IMR-90 (cell line): ENCODE data around the gene ENOX1. TPM values are rescaled to one million over a fixed set of nuclear protein-coding genes. Genes with fewer than 3 reads are reported as not detected.

Experiments
- ATAC-seq: fragments of 200-7000 bp; cut with Tn5 transposase; 2 replicates; pipeline ENCODE4 v1.9.1; 2020; ENCODE audit warnings: low read depth, mild to moderate bottlenecking, moderate library complexity
- BruUV-seq: library from RNA; stranded (reverse); fragments of 400-500 nt; replicated peaks from 2 replicates; lab custom pipeline; 2021; lab: Mats Ljungman, UMichigan
- CTCF ChIA-PET: fragments of 300-600 bp; formaldehyde crosslinking; extraction: SDS; loops from one replicate; lab custom pipeline; 2021; ENCODE audit warnings: antibody characterized with exemption; lab: Yijun Ruan, JAX
- POLR2A ChIA-PET: fragments of 300-600 bp; sonication (Branson Sonifier 250); formaldehyde crosslinking; loops from one replicate; lab custom pipeline; 2022; ENCODE audit warnings: antibody characterized with exemption; ENCODE audit not compliant: unreplicated experiment; lab: Charles Lee
- DNase-seq: peaks from one replicate; pipeline ENCODE4 v3.0.0; 2013
- H2AFZ ChIP-seq: replicated peaks from 2 replicates; pipeline ENCODE3; 2013; ENCODE audit warnings: low read length, mild to moderate bottlenecking; ENCODE audit not compliant: poor library complexity
- H2AK5ac ChIP-seq: 2 replicates; pipeline ENCODE4 v1.6.1; 2013; ENCODE audit warnings: low read depth, low read length, inconsistent platforms
- H2AK9ac ChIP-seq: replicated peaks from 2 replicates; pipeline ENCODE3; 2013; ENCODE audit warnings: mild to moderate bottlenecking, low read depth, low read length, moderate library complexity; ENCODE audit not compliant: poor library complexity
- H2BK120ac ChIP-seq: 2 replicates; pipeline ENCODE4 v1.6.1; 2013; ENCODE audit warnings: low read depth, low read length, inconsistent platforms
- H2BK15ac ChIP-seq: 3 replicates; pipeline ENCODE4 v1.6.1; 2013; ENCODE audit warnings: low read depth, low read length, inconsistent platforms
- H2BK20ac ChIP-seq: 2 replicates; pipeline ENCODE4 v1.6.1; 2013; ENCODE audit warnings: low read depth, mild to moderate bottlenecking, inconsistent platforms, low read length, moderate library complexity
- H2BK5ac ChIP-seq: 2 replicates; pipeline ENCODE4 v1.6.1; 2013; ENCODE audit warnings: mild to moderate bottlenecking, low read depth, low read length, inconsistent platforms; ENCODE audit not compliant: poor library complexity, severe bottlenecking
- H3K14ac ChIP-seq: replicated peaks from 2 replicates; pipeline ENCODE4 v1.6.1; 2013; ENCODE audit warnings: low read depth, low read length, inconsistent platforms
- H3K18ac ChIP-seq: 2 replicates; pipeline ENCODE4 v1.6.1; 2013; ENCODE audit warnings: low read depth, low read length, control low read depth
- H3K23ac ChIP-seq: 2 replicates; pipeline ENCODE4 v1.6.1; 2013; ENCODE audit warnings: low read depth, low read length, inconsistent platforms
- H3K27ac ChIP-seq: 2 replicates; pipeline ENCODE4 v1.5.1; 2013; ENCODE audit warnings: mild to moderate bottlenecking, control low read depth, low read length; ENCODE audit not compliant: insufficient read depth
- H3K27me3 ChIP-seq: 2 replicates; pipeline ENCODE4 v1.6.1; 2013; ENCODE audit warnings: low read length; ENCODE audit not compliant: control insufficient read depth, insufficient read depth
- H3K36me3 ChIP-seq: 2 replicates; pipeline ENCODE4 v1.6.1; 2013; ENCODE audit warnings: low read length, mixed read lengths; ENCODE audit not compliant: control insufficient read depth, insufficient read depth
- H3K4ac ChIP-seq: 2 replicates; pipeline ENCODE4 v1.6.1; 2013; ENCODE audit warnings: low read depth, low read length, inconsistent platforms
- H3K4me1 ChIP-seq: 2 replicates; pipeline ENCODE4 v1.6.1; 2013; ENCODE audit warnings: low read length, mixed read lengths; ENCODE audit not compliant: control insufficient read depth, insufficient read depth
- H3K4me2 ChIP-seq: 2 replicates; pipeline ENCODE4 v1.6.1; 2013; ENCODE audit warnings: low read depth, mild to moderate bottlenecking, control low read depth, low read length, moderate library complexity
- H3K4me3 ChIP-seq: 2 replicates; pipeline ENCODE4 v1.5.1; 2013; ENCODE audit warnings: low read depth, mild to moderate bottlenecking, control low read depth, low read length, moderate library complexity; ENCODE audit not compliant: insufficient read depth
- H3K56ac ChIP-seq: 2 replicates; pipeline ENCODE4 v1.6.1; 2013; ENCODE audit warnings: low read length, inconsistent platforms; ENCODE audit not compliant: insufficient read depth; ENCODE audit errors: extremely low read depth
- H3K79me1 ChIP-seq, 2 experiments: 2 replicates each; pipeline ENCODE4 v1.6.1; 2013; ENCODE audit warnings: low read length in 2 of 2, inconsistent platforms in 1 of 2, low read depth in 1 of 2
- H3K9ac ChIP-seq: 2 replicates; pipeline ENCODE4 v1.6.1; 2013; ENCODE audit warnings: low read depth, low read length, control low read depth
- H3K9me1 ChIP-seq: 2 replicates; pipeline ENCODE4 v1.6.1; 2013; ENCODE audit warnings: low read length, inconsistent platforms; ENCODE audit not compliant: insufficient read depth
- H3K9me3 ChIP-seq: 2 replicates; pipeline ENCODE4 v1.6.1; 2013; ENCODE audit warnings: low read length; ENCODE audit not compliant: control insufficient read depth, insufficient read depth
- H4K20me1 ChIP-seq: 2 replicates; pipeline ENCODE4 v1.6.1; 2013; ENCODE audit warnings: low read length, inconsistent platforms; ENCODE audit not compliant: insufficient read depth
- H4K5ac ChIP-seq: 2 replicates; pipeline ENCODE4 v1.6.1; 2013; ENCODE audit warnings: mild to moderate bottlenecking, low read depth, low read length, control low read depth
- H4K8ac ChIP-seq, 2 experiments: 2 replicates each; pipeline ENCODE4 v1.6.1; 2013; ENCODE audit warnings: low read depth in 2 of 2, low read length in 2 of 2, control low read depth in 1 of 2, inconsistent platforms in 1 of 2
- H4K91ac ChIP-seq: 2 replicates; pipeline ENCODE4 v1.6.1; 2013; ENCODE audit warnings: low read depth, low read length, inconsistent platforms; ENCODE audit not compliant: insufficient read depth
- CEBPB ChIP-seq: IDR thresholded peaks from 2 replicates; pipeline ENCODE4 v1.6.1; 2012; ENCODE audit warnings: low read depth, low read length, improper control_type of control experiment
- CHD1 ChIP-seq: IDR thresholded peaks from 2 replicates; pipeline ENCODE4 v1.6.1; 2012; ENCODE audit warnings: low read depth, low read length, improper control_type of control experiment
- FOS ChIP-seq: fragments of 150-350 bp; IDR thresholded peaks from 2 replicates; pipeline ENCODE4 v1.6.1; 2016; ENCODE audit warnings: low read depth, low read length
- MAFK ChIP-seq: IDR thresholded peaks from 2 replicates; pipeline ENCODE4 v1.6.1; 2012; ENCODE audit warnings: low read depth, low read length, improper control_type of control experiment
- MAZ ChIP-seq: IDR thresholded peaks from 2 replicates; pipeline ENCODE4 v1.6.1; 2012; ENCODE audit warnings: low read depth, mild to moderate bottlenecking, low read length, improper control_type of control experiment, moderate library complexity, borderline replicate concordance
- POLR2A ChIP-seq: IDR thresholded peaks from 2 replicates; pipeline ENCODE4 v1.6.1; 2012; ENCODE audit warnings: mild to moderate bottlenecking, low read depth, low read length
- RCOR1 ChIP-seq: IDR thresholded peaks from 2 replicates; pipeline ENCODE4 v1.6.1; 2012; ENCODE audit warnings: mild to moderate bottlenecking, low read length, improper control_type of control experiment; ENCODE audit not compliant: insufficient replicate concordance
- SMC3 ChIP-seq: fragments of 150-350 bp; IDR thresholded peaks from 2 replicates; pipeline ENCODE4 v1.6.1; 2016; ENCODE audit warnings: low read depth, mild to moderate bottlenecking, antibody characterized with exemption, low read length, moderate library complexity
- WGBS, 2 experiments: methylation state at CpG; one replicate each; pipeline versions ENCODE4 v1.1.5 to v1.1.7; 2013; ENCODE audit warnings: missing lambda C conversion rate in 2 of 2; ENCODE audit not compliant: insufficient read length in 1 of 2; ENCODE audit errors: extremely low coverage in 2 of 2; 5-methylcytosine and 5-hydroxymethylcytosine counted together
- dilution Hi-C: fragments of 300-500 bp; cut with HindIII; formaldehyde crosslinking; loops from one replicate; pipeline ENCODE4 v1.14.3; 2018; ENCODE audit warnings: low sequenced_read_pairs; ENCODE audit not compliant: unreplicated experiment
- in situ Hi-C: fragments of 300-500 bp; cut with MboI; formaldehyde crosslinking; loops from 3 replicates; pipeline ENCODE4 v1.14.3; 2019; ENCODE audit warnings: low sequenced_read_pairs, inconsistent platforms, mixed read lengths
- intact Hi-C: fragments of 100-400 bp; cut with micrococcal nuclease; formaldehyde crosslinking; loops from 2 replicates; pipeline ENCODE4 v1.10.0; 2022
- polyA plus RNA-seq, 3 experiments: library from polyadenylated mRNA; depleted of rRNA; stranded (reverse); fragments of >200 nt; gene quantifications; 2 replicates each; pipeline ENCODE4 v1.2.3, GENCODE V29; 2012; ENCODE audit warnings: low replicate concordance in 1 of 3
- total RNA-seq: library from RNA; depleted of rRNA; stranded (reverse); fragments of >200 nt; gene quantifications from 2 replicates; pipeline ENCODE4 v1.2.3, GENCODE V29; 2012
- TF ChIP-seq, protein P1 (sequence below): conservative IDR thresholded peaks from 2 replicates; pipeline ENCODE4 v1.5.1; 2012; ENCODE audit warnings: mild to moderate bottlenecking, low read depth, low read length, improper control_type of control experiment

Gene ENOX1
- total and polyA plus RNA-seq, 2 of the 4 experiments (the other 2 are of a cell fraction) = 0.99 to 1.3 TPM

DNA sequence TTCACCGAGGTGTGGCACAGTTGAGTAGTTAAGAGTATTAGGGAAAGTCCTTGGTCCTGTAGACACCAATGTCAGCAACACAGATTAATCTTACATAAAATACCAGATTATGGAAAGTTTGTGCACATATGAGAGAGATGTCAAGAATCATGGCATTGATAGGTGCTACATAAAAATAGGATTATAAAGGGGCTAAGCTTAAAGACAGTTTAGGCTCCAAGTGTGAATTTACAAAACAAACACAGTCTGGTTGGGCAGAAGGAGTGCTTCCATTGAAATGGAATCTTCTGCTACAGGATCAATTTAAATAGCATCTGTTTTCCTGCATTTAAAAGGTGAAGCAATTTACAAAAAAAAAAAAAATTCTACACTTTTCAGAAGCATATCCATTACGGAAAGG lies 470.5 kb downstream of the ENOX1 start:
- H3K56ac ChIP-seq = no peak overlapping the region
- H3K18ac ChIP-seq = no peak overlapping the region
- H2BK20ac ChIP-seq = no peak overlapping the region
- BruUV-seq = no TSS peak
- no peak overlapping the region for H3K14ac ChIP-seq
- H3K9me1 ChIP-seq = no peaks in the 10 kb centered on the region
- in situ Hi-C loops = no loop called here
- no peaks in the 10 kb centered on the region for H3K79me1 ChIP-seq
- dilution Hi-C loops = no loop called here
- H4K91ac ChIP-seq = no peak overlapping the region
- no peak overlapping the region for H3K27ac ChIP-seq
- no CpG with 5 or more reads among the region's 2 CpGs for WGBS, 2 experiments
- H3K27me3 ChIP-seq = no peaks in the 10 kb centered on the region; the same call in 1 of the 2 replicates
- H2BK5ac ChIP-seq = no peak overlapping the region
- intact Hi-C loops = no loop called here
- H3K9me3 ChIP-seq = no peaks in the 10 kb centered on the region
- no peak overlapping the region for H3K9ac ChIP-seq
- DNase-seq (no peak), ATAC-seq (no peak)
- no peak overlapping the region for H2BK120ac ChIP-seq
- no peak overlapping the region for H3K4me3 ChIP-seq
- H2AK5ac ChIP-seq = no peak overlapping the region
- TF ChIP-seq FOS = no peak
- TF ChIP-seq CHD1 = no peak
- no peak for TF ChIP-seq SMC3
- TF ChIP-seq MAFK = no peak
- no peak for TF ChIP-seq CEBPB
- no peak for TF ChIP-seq RCOR1
- no peak for TF ChIP-seq POLR2A
- TF ChIP-seq MAZ = no peak
- TF ChIP-seq, protein P1, sequence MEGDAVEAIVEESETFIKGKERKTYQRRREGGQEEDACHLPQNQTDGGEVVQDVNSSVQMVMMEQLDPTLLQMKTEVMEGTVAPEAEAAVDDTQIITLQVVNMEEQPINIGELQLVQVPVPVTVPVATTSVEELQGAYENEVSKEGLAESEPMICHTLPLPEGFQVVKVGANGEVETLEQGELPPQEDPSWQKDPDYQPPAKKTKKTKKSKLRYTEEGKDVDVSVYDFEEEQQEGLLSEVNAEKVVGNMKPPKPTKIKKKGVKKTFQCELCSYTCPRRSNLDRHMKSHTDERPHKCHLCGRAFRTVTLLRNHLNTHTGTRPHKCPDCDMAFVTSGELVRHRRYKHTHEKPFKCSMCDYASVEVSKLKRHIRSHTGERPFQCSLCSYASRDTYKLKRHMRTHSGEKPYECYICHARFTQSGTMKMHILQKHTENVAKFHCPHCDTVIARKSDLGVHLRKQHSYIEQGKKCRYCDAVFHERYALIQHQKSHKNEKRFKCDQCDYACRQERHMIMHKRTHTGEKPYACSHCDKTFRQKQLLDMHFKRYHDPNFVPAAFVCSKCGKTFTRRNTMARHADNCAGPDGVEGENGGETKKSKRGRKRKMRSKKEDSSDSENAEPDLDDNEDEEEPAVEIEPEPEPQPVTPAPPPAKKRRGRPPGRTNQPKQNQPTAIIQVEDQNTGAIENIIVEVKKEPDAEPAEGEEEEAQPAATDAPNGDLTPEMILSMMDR = no peak
- H3K36me3 ChIP-seq = no peaks in the 10 kb centered on the region
- ChIA-PET CTCF (interaction anchor here (0.6 kb wide), 1 partner anchor 132 kb away, joined by 3 read pairs; no protein-coding TSS in a partner anchor), POLR2A (no interaction called here)
- H2AK9ac ChIP-seq = no peak overlapping the region
- H3K23ac ChIP-seq = no peak overlapping the region
- no peak overlapping the region for H3K4ac ChIP-seq
- H4K8ac ChIP-seq = no peak overlapping the region
- no peaks in the 10 kb centered on the region for H3K4me1 ChIP-seq
- no peak overlapping the region for H2AFZ ChIP-seq
- H3K4me2 ChIP-seq = no peak overlapping the region
- no peak overlapping the region for H2BK15ac ChIP-seq
- H4K5ac ChIP-seq = no peak overlapping the region
- H4K20me1 ChIP-seq = no peaks in the 10 kb centered on the region
